Dedifferentiated amniotic fluid mesenchymal stem cell (primary cell): ENCODE results near the gene RIOK2.

Source experiments
- DNase-seq: peaks from one replicate; pipeline ENCODE4 v3.0.0-alpha.2; 2016; ENCODE audit errors: extremely low spot score

RIOK2 gene

DNA sequence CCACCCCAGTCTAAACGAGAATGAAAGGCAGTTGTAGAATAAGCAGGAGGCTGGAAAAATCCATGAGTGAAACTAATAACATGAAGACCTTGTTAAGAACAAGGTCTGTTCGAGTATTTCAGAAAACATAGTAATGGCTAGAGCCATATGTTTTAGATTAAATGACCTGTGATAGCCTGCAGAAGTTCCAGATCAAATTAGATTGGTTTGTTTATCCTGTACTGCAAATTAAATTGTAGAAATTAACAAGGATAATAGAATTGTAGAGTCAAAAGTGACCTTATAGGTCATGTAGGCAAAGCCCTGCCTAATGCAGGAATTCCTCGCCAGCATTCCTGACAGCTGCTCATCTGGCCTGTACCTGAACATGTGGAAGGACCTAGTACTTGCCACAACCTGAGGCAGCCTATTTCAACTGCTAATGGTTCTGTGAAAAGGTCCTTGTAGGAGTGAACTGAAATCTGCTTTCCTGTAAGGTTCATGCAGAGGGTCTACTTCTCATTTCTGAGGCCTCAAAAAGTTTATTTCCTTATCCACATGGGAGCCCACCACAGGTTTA is 57.8 kb downstream of the RIOK2 start:
- DNase-seq, result no peak

DNA sequence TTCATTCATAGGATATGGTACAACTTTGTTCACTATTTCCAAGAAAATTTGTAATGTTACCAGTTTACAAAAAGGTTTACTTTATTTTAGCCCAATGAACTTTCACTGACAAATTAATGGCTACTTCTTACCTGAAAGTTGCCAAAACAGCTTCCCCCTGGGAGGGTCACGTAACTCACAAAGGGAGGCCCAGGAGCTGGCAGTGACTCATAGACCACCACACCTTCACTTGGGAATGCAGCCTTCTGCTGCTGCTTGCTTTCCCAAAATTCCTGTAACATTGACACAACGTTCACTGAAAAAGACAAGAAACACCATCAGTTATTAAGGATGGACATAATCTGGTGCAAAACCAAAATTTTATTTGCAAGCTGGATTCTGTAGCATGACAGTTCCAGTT is 58.7 kb downstream of the RIOK2 start:
- no peak for DNase-seq

DNA sequence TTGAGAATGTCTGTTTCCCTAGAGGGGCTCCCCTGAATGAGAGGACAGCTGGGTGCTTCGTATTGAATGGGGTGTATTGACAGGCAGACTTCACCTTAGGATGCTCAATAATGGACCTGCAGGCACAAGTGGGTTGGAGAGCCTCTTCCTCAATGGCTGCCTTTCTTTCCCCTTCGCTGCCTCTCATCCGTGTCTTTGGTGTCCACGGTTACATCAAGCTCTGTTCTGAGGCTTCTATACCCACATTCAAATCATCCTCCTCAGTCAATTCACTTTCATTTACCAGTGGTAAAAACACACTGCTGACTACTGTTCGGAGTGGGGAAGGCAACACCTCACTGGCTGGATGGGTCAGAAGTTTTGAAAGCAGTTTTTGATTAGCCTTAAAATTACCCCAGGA is 61.2 kb downstream of the RIOK2 start:
- no peak for DNase-seq

DNA sequence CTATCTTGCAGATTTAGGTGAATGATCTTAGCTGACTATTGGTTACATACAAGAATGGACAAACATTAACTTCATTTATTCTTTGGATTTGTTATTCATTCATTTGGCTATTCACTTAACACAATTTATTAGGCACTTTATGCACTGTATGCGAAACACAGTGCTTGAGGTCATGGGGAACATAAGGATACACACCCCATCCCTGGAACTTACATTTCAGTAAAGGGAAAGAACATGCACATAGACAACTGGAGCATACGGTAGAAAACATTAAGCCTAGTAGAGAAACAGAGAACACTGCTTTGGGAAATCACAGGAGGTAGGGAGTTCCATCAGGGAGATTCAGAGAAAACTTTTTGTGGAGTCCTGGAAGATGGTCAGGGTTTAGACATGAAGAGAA is 62.9 kb downstream of the RIOK2 start:
- no peak for DNase-seq

DNA sequence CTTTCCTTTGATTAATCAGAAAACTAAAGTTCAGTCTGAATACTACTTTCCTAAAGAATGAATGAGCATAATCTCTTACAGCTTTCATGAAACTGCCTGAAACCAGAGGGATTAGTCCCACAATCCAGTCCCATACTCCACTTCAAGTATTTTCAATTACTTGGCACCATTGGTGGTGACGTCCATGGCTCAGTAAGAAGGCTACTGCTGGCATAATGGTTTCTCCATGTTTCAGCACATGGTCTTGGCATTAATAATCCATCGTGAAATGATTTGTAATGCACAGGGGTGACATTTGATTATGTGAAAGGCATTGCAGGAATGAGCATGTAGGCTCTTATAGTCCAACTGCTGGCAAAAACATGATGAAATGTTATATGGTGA is 64.0 kb downstream of the RIOK2 start:
- no peak for DNase-seq

DNA sequence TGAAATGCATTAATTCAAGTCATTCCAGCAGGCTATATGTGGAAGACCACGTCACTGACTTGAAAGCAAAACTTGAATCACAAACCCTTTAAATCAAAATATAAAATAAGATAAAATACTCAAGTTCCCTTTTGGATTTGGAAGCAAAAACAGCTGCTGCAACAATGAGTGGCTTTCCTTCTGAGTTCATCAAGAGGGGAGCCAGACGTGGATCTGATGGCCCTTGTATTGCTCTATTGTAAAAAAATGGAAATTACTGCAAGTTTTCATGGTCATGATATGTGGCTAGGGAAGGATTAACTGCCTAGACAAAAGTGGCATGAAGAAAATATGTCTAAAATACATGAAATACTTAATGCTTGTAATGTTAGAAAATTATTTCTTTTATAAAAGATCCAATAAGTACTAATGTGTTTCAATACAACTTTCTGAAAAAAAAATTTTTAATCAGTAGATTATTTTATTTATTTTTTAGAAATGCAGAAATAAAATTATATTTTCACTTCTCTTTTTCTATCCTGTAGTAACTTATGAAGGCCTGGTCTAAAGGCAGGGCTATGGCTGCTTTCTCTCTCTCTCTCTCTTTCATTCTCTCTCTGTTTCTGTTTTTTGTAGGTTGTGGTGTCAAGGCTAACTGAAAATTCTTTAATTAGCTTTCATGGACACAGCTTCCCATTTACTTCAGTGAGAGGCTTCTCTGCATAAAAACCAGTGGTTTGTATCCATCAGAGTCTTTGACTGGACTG is 64.6 kb downstream of the RIOK2 start:
- no peak for DNase-seq

DNA sequence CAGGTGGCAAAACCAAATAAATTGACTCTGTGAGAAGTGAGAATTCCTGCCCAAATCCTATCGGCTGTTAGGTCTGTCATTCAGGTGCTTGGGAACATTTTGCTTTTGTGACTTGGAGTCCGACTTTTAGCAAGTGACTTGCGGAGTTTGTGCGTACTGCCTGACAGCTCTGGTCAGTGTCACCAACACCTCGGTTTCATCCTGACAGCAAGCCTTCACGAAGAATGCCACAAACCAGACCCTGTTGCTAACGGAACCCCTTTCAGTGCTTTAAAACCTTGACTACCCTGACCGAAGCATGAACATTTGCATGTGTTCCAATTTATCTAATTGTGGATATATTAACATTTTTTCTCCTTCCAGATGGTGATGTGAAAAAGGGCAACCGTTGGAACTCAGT is 67.1 kb downstream of the RIOK2 start:
- DNase-seq, result no peak

DNA sequence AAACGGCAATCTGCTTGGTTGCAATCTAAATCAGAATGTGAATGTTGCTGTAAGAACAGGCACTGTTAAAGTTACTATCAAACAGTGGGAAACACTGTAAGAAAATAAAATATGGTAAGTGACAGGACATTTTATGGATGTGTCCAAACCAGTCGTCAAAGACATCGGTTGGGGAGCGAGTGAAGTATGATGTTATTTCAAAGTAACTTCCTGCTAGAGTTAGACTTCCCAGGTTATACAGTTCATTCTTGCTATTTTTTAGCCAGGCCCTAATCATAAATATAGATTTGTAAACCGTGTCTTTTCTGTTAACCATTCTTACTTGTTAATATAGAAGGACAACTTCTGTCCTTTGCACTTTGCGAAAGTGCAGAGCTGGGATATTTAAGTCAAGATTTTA is 70.8 kb downstream of the RIOK2 start:
- no peak for DNase-seq

DNA sequence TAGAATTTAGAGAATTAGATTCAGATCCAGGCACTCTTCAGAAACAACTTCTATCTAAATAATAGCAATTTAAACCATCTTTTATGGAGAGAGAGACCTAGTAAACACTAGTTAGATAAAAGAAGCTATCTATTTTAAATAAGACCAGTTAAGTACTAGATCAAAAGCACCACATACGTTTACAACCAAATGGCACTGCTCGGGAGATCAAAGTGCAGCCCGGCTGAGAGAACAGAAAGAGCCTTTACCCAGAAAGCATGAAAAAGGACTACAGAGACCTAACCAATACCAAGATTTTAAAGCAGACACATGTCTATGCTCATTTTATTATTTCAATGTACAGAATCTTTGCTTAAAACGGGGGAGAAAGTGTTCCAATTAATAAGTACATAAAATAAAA is 71.4 kb downstream of the RIOK2 start:
- no peak for DNase-seq

DNA sequence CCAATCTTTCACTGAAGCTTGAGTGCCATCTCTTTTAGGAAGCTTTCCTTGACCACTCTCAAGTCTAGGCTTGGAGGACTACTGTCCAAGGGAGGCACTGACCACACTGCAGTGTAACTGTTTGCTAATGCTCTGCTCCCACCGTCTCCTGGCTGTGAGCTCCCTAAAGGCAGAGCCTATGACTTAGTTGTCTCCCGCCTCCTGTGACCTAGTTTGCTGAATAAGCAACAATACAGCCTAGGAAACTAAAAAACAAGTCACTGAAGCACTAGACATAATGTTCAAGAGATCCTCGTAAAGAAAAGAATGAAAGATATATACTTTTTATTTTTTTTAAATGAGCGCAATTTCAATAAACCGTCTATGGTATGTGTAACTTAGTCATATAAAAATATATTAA is 72.0 kb downstream of the RIOK2 start:
- no peak for DNase-seq
